Adipocyte (in vitro differentiated cells): ENCODE data around the gene PTOV1.
A peak's percentile ranks its signal among the peaks of the same experiment; 100 is the strongest.

Source experiments
- DNase-seq: peaks from one replicate; pipeline ENCODE4 v3.0.0-alpha.2; 2015; ENCODE audit warnings: low read depth
- H3K27me3 ChIP-seq: replicated peaks from 2 replicates; pipeline ENCODE4 v1.7.0; 2013; ENCODE audit warnings: mild to moderate bottlenecking, low read length, moderate library complexity; ENCODE audit not compliant: control insufficient read depth, insufficient read depth
- H3K36me3 ChIP-seq: 2 replicates; pipeline ENCODE4 v1.7.0; 2013; ENCODE audit warnings: low read length, mild to moderate bottlenecking, moderate library complexity; ENCODE audit not compliant: control insufficient read depth, insufficient read depth, severe bottlenecking
- H3K4me1 ChIP-seq: 2 replicates; pipeline ENCODE4 v1.7.0; 2013; ENCODE audit warnings: mild to moderate bottlenecking, low read length, moderate library complexity; ENCODE audit not compliant: control insufficient read depth, insufficient read depth
- H3K4me3 ChIP-seq: 2 replicates; pipeline ENCODE4 v1.7.0; 2013; ENCODE audit warnings: mild to moderate bottlenecking, low read length, moderate library complexity
- H3K9ac ChIP-seq: 2 replicates; pipeline ENCODE4 v1.7.0; 2013; ENCODE audit warnings: mild to moderate bottlenecking, low read length, moderate library complexity
- H3K9me3 ChIP-seq: 2 replicates; pipeline ENCODE4 v1.7.0; 2013; ENCODE audit warnings: mild to moderate bottlenecking, low read length, moderate library complexity; ENCODE audit not compliant: control insufficient read depth

Gene PTOV1

GRCh38 chr19:49855676-49856573 lies 5.0 kb downstream of the PTOV1 start:
- peaks cover 18% of the 10 kb centered on the region for H3K4me1 ChIP-seq
- DNase-seq, result no peak
- no peak overlapping the region for H3K4me3 ChIP-seq
- H3K9me3 ChIP-seq, result no peaks in the 10 kb centered on the region
- no peak overlapping the region for H3K9ac ChIP-seq
- H3K27me3 ChIP-seq, result no peaks in the 10 kb centered on the region
- H3K36me3 ChIP-seq, result peaks cover 51% of the 10 kb centered on the region

- H3K4me1 ChIP-seq, result peaks cover 18% of the 10 kb centered on the region
- H3K9me3 ChIP-seq, result no peaks in the 10 kb centered on the region
- peaks cover 55% of the 10 kb centered on the region for H3K36me3 ChIP-seq
- H3K27me3 ChIP-seq, result no peaks in the 10 kb centered on the region
- H3K9ac ChIP-seq, result no peak overlapping the region
- H3K4me3 ChIP-seq, result no peak overlapping the region
- no peak for DNase-seq
Measured at GRCh38 chr19:49856574-49857021, 5.6 kb downstream of the PTOV1 start.

DNA sequence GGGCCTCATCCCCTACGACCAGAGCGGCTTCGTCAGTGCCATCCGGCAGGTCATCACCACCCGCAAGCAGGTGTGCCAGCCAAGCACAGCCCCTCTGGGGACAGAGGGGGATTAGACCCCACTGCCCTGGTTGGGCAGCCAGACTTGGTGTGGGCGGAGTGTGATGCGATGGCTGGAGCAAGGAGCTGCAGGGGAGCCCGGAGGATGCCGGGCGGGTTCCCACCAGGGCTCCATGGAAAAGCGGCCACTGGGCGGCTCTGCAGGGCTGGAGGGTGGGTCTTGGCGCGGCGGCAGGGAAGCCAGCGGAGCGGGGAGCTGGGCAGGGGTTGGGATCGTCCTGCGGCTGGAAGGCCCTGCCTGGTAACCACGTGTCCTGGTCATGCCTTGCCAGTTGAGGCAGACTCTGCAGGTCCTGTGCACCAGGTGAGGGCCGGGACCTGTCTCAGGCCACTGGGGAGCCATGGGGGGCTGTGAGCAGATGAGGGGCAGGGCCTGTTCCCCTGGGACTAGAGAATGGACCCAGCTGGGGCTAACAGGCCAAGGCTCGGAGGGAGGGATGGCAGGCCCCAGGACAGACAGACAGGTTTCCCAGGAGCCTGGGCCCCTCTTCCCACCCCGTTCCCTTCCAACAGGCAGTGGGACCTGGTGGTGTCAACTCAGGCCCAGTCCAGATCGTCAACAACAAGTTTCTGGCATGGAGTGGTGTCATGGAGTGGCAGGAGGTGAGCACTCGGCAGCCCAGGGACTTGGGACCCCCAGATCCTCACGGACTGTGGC lies 6.3 kb downstream of the PTOV1 start:
- H3K4me1 ChIP-seq, result peaks cover 14% of the 10 kb centered on the region
- no peak overlapping the region for H3K9ac ChIP-seq
- no peaks in the 10 kb centered on the region for H3K9me3 ChIP-seq
- no peak overlapping the region for H3K4me3 ChIP-seq
- H3K27me3 ChIP-seq, result no peaks in the 10 kb centered on the region
- peaks cover 58% of the 10 kb centered on the region for H3K36me3 ChIP-seq
- DNase-seq, result no peak

DNA sequence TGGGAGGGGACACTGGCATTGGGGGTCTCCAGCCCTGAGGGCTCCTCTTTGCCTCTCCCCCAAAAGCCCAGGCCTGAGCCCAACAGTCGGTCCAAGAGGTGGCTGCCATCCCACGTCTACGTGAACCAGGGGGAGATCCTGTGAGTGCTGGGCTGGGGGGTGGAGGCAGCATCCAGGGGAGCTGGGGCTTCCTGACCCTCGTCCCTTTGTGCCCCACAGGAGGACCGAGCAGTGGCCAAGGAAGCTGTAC lies 6.8 kb downstream of the PTOV1 start:
- Histone ChIP-seq H3K4me1 (peaks cover 9% of the 10 kb centered on the region), H3K27me3 (no peaks in the 10 kb centered on the region), H3K9me3 (no peaks in the 10 kb centered on the region), H3K9ac (no peak overlapping the region), H3K36me3 (peaks cover 58% of the 10 kb centered on the region), H3K4me3 (no peak overlapping the region)
- no peak for DNase-seq

GRCh38 chr19:49858088-49858985 lies 7.4 kb downstream of the PTOV1 start:
- Histone ChIP-seq H3K9me3 (no peaks in the 10 kb centered on the region), H3K4me3 (no peak overlapping the region), H3K27me3 (no peaks in the 10 kb centered on the region), H3K36me3 (peaks cover 62% of the 10 kb centered on the region), H3K9ac (no peak overlapping the region), H3K4me1 (peaks cover 8% of the 10 kb centered on the region)
- no peak for DNase-seq

- Histone ChIP-seq H3K4me3 (no peak overlapping the region), H3K27me3 (no peaks in the 10 kb centered on the region), H3K36me3 (peaks cover 71% of the 10 kb centered on the region), H3K9ac (no peak overlapping the region), H3K9me3 (no peaks in the 10 kb centered on the region), H3K4me1 (peaks cover 5% of the 10 kb centered on the region)
- DNase-seq, result no peak
Measured at GRCh38 chr19:49859682-49860335, 8.8 kb downstream of the PTOV1 start.

DNA sequence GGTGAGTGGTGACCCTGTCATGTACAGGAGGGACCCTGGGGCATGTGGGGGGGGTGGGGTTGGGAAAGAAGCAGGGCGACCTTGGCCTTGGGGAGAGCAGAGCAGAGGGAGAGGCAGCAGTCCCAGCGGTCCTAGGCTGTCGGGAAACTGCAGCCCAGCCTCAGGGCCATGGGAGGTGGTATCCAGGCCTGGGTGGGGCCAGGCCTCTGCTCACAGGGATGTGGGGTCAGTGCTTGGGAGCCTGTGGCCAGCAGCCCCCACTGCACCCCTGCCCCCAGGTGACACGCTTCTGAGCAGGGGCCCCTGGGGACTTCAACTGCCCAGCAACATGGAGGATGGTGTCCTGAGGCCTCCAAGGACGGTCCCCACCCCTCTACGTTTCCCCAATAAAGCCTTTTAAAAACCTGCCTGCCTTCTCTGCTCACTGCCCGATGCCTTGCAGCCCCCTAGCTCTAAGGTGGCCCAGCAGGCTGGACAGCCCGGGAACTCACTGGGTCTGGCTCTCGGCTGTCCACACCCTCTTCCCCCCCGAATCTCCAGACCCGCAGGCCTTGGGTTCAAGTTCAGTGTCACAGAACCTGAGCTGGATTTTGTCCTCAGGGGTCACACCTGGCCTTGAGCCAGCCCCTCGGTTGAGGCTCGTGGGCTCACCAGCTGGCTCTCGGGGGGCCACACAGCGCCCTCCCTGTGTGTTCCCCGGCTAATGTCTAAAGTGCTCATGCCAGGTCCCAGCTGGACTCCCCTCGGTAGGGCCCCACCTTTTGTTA lies 9.6 kb downstream of the PTOV1 start:
- Histone ChIP-seq H3K27me3 (no peaks in the 10 kb centered on the region), H3K9ac (peak overlapping the region; percentile 52), H3K36me3 (peaks cover 64% of the 10 kb centered on the region), H3K9me3 (no peaks in the 10 kb centered on the region), H3K4me1 (peaks cover 10% of the 10 kb centered on the region), H3K4me3 (no peak overlapping the region)
- DNase-seq, result no peak

GRCh38 chr19:49861107-49861506 lies 10.1 kb downstream of the PTOV1 start:
- Histone ChIP-seq H3K27me3 (no peaks in the 10 kb centered on the region), H3K9me3 (no peaks in the 10 kb centered on the region), H3K4me1 (peaks cover 15% of the 10 kb centered on the region), H3K36me3 (peaks cover 58% of the 10 kb centered on the region), H3K9ac (peak overlapping the region; percentile 52), H3K4me3 (no peak overlapping the region)
- no peak for DNase-seq

GRCh38 chr19:49861541-49862378 lies 10.8 kb downstream of the PTOV1 start:
- H3K36me3 ChIP-seq, result peaks cover 54% of the 10 kb centered on the region
- no peak for DNase-seq
- no peak overlapping the region for H3K4me3 ChIP-seq
- peaks cover 22% of the 10 kb centered on the region for H3K4me1 ChIP-seq
- H3K9me3 ChIP-seq, result no peaks in the 10 kb centered on the region
- H3K9ac ChIP-seq, result no peak overlapping the region
- no peaks in the 10 kb centered on the region for H3K27me3 ChIP-seq
